ENCODE data around the gene SPPL2C.

- no peak for TF ChIP-seq SP1 (CRISPR knock-in tag; conservative IDR thresholded peaks at IDR 0.05)
- TF ChIP-seq CTCF (IDR thresholded peaks at IDR 0.05) = no peak
- no peak for TF ChIP-seq PRDM15 (CRISPR knock-in tag; IDR thresholded peaks at IDR 0.05)
- TF ChIP-seq NR3C1 (CRISPR knock-in tag; conservative IDR thresholded peaks at IDR 0.05; ENCODE audit: low read depth) = no peak
- no peak for TF ChIP-seq ZNF219 (CRISPR knock-in tag; IDR thresholded peaks at IDR 0.05; ENCODE audit: borderline replicate concordance)
- TF ChIP-seq USF1 (CRISPR knock-in tag; IDR thresholded peaks at IDR 0.05) = no peak
- TF ChIP-seq ESRRA (CRISPR knock-in tag; IDR thresholded peaks at IDR 0.05; ENCODE audit: borderline replicate concordance) = no peak
- no peak for TF ChIP-seq ZSCAN18 (CRISPR knock-in tag; IDR thresholded peaks at IDR 0.05)
- no peak for TF ChIP-seq OVOL2 (CRISPR knock-in tag; IDR thresholded peaks at IDR 0.05; ENCODE audit: borderline replicate concordance)
- no peak for TF ChIP-seq E2F5 (CRISPR knock-in tag; IDR thresholded peaks at IDR 0.05)
- no peak for TF ChIP-seq CREM (CRISPR knock-in tag; IDR thresholded peaks at IDR 0.05)
- TF ChIP-seq USF2 (CRISPR knock-in tag; IDR thresholded peaks at IDR 0.05) = no peak
Observed at GRCh38 chr17:45845376-45846185, 900 bp downstream of the SPPL2C start.
